Fibroblast of peridontal ligament (primary cell): ENCODE data around the gene GSTO2.

ENCODE experiments used
- DNase-seq: peaks from one replicate; pipeline ENCODE4 v3.0.0-alpha.2; 2010; ENCODE audit errors: extremely low read depth

The GSTO2 gene

DNA sequence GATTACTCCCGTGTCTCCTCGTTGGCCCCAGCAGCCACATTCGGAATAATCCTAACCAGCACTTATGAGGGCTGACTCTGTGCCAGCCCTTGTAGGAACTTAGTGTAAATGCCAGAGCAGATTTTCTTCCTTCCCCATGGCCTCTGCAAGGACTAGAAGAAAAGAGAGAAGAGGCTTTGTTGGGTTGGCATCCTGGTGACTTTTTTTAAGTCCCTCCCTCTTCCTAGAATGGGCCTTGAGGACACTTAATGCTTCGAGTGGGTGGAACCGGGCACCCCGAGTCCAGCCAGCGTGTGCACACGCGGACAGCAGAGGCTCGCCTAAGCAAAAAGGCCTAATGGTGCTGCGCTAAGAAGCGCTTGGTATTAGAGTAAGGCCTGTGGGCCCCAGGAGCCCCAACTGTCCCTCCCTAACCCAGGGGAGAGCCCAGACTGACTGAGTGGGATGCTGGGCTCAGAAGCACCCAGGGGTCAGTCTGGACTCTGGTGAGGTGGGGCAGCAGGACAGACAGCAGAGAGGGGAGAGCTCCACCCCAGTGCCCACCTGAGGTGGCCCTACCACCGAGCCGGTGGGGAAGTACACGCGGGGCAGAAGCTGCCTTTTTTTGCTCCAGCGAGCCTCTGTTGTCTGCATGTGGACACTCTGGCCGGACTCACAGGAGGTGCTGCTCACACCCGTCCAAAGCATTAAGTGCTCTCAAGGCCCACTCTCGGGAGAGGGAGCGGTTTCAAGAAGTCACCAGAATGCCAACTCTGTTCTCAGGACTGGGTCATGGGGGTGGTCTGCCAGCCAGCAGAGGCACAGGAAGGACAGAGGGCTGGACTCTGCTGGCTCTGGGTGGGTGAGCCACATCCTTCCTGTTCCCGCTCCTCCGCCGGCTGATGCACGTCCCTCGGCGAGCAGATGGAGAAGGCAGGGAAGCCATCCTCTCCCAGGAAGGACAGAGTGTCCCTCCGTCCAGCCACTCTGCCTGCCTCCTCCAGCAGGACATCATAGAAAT lies 56.8 kb downstream of the GSTO2 start:
- DNase-seq: no peak

DNA sequence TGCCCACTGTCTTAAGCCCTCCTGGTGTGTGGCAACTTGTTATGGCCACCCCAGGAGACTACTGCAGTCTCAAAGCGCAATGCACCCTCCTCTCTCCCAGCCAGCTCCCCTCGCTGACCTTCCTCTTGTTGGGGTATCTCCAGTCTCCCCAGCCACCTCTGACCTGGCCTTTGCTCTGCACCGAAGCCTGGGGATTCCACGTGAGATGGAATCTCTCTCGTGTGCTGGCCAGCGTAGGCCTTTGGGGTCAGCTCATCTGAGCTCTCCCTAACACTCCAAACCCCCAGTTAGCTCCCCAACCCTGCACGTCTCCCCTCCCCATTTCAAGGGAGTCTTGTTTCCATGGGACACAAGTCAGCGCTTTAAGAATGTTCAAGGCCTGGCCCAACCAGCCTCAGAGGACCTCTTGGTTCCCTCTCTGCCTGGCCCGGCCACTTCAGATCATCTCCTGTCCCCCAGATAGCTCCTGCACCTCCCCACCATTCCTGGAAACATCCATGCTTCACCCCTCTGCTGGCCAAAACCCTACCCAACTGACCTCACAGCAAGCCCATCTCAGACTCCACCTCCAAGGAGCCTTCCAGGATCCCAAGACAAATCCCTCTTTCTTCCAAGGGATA lies 58.1 kb downstream of the GSTO2 start:
- no peak for DNase-seq

DNA sequence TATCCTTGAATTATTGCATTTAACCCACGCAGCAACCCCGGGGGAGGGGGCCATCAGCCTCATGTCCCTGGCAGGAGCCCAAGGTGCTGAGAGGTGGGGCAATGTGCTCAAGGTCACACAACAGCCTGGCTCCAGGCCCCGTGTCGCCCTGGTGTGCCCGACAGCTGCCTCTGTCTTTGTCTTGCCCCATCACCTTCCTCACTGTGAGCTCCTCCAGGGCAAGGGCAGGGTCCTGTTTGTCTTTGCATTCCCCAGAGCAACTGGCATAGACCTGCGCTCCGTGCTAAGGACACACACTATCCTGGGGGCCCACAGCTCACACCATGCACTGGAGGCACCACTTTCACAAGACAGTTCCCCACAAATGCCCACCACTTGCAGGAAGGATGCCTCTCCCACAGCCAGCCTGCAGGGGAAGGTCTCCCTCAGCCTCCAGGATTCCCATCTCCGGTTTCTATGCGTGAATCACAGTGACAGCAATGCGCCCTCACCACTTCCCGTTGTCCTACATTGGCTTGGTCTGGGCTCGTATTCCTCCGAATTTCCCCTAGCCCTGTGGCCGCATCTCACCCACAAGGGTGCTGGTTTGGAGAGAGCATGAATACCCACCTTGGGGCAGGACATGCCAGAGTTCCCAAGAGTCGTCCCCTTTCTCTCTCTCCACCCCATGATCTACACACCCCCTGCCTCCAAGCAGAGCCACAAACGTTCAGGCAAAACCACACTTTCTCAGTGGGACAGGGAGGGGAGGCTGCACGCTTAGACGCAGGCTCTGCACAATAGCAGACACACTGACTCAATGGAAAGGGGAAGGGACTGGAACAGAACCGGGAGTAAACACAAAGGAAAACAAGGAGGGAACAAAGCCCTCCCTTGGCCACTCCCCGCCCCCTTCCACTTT lies 59.0 kb downstream of the GSTO2 start:
- DNase-seq: peak; percentile 75

DNA sequence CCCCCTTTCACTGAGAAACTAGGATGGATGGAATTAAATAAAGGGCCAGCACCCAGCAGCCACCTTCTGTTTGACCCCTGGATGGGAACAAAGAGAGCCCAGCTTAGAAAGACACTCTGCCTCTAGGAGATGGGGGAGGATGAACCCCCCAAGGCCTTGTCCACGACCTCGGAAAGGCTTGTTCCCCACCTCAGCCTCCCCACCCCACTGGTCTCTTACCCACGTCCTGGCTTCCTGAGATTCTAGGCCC lies 59.6 kb downstream of the GSTO2 start:
- no peak for DNase-seq

DNA sequence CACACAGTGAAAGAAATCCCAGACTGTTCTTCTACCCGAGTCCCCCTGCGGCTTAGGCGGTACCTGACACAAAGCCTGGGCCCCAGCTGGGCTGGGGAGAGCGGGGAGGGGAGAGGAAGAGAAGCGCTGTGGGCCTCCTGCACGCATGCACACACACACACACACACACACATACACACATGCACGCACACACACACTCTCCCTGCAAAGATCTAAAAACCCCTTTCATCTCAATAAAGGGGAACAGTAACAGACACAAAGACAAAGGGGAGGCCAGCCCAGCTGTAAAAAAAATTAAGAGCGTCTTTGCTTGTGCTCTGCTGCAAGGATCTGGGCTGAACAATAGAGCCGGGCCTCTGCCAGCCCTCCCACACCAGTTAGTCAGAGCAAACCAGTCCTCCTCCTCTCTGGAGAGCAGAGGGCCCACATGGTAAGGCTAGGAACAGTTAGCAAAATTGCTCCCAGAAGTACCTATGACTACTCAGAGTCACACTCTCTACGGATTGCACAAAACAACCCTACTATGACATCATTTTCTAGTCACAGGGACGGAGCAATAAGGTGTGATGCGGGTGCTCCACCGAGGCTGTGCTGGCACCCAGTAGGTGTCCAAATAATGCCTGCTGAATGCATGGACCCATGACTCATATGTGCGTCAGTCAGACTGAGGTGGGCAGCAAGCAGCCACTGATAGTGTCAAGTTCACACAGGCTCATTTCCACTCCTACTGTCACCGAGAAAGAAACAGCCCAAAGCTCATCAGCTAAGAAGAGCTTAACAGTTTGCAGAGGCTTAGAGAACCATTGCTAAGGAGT lies 60.1 kb downstream of the GSTO2 start:
- peak; percentile 91 for DNase-seq

DNA sequence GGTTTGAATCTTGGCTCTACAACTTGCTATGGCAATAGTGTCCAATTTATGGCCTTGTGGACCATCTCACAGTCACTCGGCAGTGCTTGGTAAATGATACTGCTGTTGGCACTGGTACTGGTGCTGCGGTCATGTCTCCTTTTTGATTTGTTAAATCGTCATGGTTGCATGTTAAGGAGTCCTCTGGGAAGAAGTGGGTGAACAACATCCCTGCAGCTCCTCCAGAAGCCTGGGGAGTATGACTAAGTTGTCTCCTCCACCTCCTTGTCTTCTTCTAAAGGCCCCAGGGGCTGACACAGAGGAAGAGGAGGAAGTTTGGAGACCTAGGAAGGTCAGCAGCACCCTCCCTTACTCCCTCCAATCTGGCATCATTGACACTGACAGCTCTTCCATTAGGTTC lies 60.8 kb downstream of the GSTO2 start:
- DNase-seq: peak; percentile 94

DNA sequence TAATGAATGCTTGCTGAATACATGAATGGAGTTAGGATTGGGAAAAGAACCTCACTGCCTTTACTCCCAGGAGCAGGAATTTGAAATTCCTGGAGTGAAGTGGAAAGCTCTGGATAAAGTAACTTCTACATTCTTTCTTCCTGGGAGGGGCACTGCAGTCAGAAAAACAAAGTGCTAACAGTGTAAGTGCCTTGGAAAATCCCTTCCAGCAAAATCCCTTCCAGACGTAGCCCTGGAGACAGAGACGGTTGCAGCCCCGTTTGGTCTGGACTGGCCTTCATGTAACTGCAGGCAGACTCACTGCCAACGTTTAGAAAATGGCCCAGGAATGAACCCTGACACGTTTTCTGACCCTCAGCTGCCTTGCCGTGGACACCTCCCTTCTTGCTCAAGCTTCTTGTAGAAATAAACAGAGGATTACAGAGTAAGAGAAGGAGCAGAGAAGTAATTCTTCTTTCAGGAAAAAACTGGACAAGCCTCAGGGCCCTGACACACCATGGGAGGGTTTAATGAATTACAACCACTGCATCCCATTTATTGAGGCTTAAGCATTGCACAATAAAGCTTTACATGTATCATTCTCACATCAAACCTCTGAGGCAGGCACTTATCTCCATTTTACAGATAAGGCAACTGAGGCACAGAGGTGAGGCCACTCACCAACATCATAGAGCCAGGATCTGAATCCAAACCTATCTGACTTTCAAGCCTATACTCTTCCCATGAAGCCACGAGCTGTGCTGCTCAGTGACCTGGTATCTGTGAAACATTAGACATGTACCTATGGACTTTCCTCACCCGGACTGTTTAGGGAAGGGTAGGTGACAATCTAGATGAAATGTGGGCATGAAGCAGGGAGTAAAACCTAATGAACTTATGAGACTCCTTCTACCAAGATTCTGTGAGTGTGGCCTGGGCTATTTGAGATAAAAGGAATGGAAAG lies 61.5 kb downstream of the GSTO2 start:
- peak; percentile 98 for DNase-seq

DNA sequence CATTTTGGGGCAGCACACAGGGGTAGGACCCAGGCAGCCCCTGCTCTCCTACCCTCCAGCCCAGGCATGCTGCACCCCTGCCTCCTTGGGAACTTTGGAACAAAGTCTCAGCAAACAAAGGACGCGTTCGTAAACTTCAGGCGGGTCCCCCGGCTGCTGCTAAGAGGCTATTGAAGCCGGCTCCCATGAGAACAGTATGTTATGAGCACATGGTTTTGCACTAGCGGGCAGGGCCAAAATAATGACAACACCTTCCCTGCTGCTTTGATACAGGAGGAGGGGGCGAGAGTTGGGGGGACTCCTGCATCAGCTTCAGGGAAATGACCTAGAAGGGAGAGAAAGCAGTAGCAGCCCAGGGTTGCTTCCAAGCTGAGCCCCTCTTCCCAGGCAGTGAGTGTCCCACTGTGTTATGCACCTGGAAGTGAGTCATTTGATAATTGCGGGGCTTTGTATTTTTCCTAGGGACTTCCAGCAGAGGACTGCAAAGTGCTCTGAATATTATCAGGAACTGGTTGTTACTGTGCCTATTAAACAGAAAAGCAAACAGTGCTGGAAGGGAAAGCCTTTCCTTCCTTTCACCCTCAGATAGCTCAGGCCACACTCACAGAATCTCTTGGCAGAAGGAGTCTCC lies 62.3 kb downstream of the GSTO2 start:
- no peak for DNase-seq

DNA sequence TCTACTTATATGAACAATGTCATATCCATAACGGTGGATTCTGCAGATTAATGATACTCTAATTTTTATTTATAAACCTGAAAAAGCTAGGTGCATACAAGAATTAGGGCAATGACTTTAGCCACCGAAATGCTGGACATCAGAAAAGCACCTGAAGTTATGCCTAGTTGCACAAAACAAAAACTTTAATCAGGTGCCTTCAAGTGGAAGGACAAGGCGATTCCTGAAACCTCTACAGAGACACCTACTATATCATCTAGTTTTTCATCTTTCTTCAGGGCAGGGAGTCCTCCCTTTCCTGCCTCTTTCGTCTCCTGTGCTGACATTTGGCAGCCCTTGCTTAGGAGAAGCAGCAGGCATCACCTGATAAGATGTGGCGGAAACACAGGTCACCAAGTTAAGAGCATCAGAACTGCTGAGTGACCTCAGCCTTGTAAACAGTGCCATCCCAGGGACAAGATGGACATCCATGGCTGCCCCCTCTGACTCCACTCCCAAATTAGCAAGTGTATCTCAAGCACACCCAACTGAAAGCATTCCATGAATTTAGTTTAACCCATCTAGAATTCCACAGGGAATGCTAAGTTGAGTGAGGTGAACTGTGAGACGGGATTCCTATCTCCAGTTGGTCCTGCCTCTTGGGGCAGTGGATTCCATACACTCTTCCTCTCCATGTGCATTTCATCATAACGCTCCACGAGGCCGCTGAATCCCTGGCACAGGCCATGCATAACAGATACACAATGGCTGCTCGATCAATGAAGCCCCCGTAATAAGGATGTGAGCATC lies 63.5 kb downstream of the GSTO2 start:
- DNase-seq: no peak

DNA sequence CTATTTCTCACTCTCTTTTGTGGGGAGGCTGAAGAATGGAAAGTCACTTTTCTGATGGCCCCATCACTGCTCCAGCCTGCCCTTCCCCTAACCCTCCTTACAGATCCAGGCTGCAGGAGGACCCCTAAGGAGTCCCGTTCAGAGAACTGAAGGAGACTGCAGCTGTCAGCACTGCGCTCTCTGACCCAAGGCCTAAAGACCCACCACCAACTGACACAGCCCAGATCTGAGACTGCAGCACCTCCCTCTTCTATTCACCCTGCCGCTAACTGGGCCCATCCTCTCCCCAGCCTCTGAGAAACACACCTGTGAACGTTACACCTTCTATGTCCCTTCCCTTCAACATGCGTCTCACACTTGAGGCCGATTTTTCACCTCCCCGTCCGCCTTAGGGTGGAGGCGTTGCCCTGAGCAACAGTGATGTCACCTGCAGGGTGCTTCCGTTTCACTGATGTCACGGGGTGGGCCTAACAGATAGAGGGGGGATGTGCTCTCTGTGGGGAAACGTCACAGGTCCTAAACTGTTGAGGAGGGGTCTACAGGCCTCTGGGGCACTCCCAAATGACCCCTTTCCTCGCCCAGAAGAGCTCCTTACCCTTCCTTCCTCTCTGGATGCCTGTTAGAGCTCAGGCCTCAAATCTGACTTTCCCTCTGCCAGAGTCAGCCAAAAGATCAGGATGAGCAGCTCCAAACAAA lies 64.2 kb downstream of the GSTO2 start:
- no peak for DNase-seq

DNA sequence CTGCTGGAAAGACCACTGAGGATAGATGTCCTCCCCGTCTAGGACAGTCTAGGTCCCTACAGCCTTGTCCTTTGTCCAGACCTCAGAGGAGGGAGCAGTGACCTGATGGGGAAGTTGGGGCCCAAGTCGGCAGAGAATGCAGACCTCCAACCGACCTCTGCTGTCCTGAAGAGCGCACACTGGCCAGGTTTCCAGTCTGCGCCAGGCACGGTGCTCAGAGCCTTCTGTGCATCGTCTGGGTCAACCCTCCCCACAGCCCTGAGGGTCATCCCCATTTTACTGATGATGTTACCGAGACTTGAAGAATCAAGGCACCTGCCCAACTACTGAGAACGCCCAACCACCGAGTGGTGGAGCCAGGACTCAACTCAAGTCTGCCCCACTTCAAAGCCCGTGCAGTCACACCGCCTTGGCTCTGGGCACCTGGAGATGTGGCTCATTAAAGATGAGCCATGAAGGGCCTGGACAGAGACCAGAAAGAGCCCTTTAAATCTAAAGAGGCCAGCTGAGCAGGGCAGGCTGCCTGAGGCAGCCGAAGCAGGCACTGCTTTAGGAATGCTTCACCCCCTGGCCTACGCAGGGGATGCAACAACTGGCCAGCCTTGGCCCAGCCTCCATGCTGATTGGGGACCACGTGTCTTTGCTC lies 64.9 kb downstream of the GSTO2 start:
- no peak for DNase-seq

DNA sequence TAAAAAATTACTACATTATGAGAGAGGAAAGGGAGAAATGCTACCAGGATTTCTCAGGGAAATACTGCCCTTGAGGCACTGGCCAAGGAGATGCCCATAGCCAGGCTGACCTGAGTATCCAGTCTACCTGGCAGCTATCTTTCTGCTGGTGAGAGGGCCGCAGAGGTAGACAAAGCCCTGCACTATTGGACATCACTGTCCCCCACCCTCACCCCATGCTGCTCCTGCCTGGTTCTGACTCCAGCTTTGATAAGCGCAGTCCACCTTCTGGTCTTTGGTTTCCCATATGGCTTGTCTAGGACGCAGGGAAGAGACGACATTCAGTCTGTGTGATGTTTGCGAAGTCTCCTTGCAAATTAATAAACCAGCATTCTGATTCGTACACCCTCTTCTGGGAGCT lies 65.6 kb downstream of the GSTO2 start:
- DNase-seq: no peak

DNA sequence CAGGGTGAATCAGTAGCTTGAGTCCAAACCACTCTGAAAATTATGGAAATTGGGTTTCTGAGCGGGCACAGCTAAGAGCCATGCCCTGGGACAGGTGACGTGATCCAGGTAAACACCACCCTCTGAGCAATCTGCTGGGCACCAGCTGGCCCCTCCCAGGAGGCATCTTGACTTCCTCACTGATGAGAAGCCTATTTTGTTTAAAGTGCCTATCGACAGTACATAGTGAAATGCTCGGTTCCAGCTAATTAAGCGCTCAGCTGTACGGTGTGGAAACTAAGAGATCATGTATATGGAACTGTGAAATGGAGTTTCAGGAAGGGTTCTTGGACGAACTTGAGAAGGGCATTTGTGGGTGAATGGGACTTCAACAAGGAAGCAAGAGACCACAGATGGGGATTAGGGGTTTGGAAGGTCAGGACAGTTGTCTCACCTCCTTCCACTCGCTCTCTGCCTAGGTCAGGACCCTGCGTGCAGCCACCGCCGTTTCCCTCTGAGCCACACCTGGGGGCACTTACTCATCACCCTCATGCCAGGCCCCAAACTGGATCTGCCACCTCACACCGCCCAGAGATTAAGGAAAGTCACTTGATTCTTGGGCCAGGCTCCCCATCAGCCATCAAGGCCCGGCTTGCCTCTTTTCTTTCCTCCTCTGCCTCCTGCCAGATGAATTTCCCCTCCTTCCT lies 66.1 kb downstream of the GSTO2 start:
- DNase-seq: no peak

DNA sequence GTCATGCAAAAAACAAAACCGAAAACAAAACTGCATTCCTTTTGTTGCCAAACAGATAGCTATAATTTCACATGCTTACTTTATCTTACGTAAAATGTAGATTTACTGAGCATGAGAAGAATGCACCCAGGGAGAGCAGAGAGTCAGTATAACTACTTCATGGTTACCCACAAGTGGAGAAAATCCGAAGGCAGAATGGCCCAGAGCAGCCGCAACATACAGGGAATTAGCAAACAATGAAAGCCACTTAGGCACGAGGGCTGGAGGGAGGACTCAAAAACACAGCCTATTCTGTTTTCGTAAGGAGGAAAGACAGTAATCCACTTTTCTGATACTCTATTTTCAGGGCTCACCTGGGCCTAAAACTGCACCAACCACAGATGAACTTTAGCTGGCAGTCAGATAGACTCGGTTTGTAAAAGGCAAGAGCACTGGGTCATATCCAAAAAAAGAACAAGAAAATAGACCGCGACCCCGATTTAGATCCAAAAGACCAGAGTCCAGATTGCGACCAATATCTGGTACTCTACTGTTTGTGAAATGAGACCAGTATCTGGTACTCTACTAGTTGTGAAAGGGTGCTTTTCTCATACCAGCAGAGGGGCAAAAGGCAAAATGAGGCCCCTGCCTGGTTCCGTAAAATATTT lies 68.0 kb downstream of the GSTO2 start:
- peak; percentile 92 for DNase-seq

DNA sequence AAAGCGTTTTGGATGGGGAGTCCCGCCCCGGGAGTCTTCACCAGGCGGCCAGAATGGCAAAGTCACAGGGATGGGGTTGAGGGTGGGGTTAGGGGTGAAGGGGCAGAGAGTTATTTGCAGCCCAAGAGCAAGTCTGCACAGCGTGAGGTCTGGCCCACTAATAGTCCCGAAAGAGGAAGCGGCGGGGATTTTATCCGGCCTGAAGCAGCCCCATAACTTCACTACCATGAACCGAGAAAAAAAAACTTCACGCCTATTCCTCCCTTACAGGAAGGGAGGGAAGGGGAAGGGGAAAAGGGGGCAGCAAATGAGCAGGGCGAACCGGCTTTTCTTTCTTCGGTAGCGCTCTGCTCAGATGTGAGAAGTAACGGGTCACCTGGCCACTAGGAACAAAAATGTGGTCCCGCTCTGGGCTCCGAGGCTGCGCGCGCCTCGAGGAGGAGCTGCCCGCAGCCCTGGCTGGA lies 68.6 kb downstream of the GSTO2 start:
- no peak for DNase-seq

DNA sequence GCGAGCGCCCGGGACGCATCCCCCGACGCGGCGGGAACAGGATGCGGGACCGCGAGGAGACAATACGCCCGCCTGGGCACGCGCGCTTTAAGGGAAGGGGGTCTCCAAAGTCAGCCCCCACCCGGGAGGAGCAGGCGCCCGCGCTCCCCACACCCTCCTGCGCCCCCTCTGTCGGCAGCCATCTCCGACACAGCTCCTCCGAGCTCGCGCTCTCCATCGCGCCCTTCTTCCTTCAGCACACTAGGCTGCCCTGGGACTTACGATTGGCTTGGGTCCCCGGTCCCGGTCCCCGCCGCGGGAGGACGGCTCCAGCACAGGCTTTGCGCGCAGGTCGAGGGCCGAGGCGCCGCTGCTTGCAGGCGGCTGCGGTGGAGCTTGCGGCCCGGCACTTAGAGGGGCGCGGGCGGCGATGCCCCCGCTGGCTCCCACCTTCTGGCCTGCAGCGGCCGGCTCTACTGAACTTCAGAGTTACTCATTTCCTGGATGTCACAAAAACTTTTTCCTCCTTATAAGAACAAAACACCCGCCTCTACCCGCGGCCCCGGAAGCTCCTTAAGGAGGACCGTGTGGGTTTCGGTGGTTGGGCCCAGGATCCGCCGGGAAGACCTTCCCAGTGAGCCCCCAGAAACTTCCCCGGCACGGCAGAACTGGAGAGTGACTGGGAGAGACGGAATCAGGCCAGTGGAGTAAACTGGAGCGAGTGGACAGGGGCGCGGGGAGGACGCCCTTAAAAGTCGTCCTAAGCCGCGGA lies 69.2 kb downstream of the GSTO2 start, which contains the start of gene ITPRIP:
Gene ITPRIP, minus strand, starts transcription at position 481 of the 751 bp plus-strand sequence. CDS start 22,414 bp downstream, outside the sequence.
- peak; percentile 87 for DNase-seq
